Caco-2 (cell line): ENCODE data around the gene FOCAD. TPM values are rescaled to one million over a fixed set of nuclear protein-coding genes. Genes with fewer than 3 reads are reported as not detected.

Experiments
- BruUV-seq: library from RNA; stranded (reverse); fragments of 400-500 nt; replicated peaks from 2 replicates; lab custom pipeline; 2021; lab: Mats Ljungman, UMichigan
- CTCF ChIA-PET: fragments of 300-600 bp; sonication (Branson Sonifier 250); formaldehyde crosslinking; loops from one replicate; lab custom pipeline; 2022; ENCODE audit warnings: antibody characterized with exemption; lab: Charles Lee
- POLR2A ChIA-PET: fragments of 300-600 bp; sonication (Branson Sonifier 250); formaldehyde crosslinking; loops from one replicate; lab custom pipeline; 2022; ENCODE audit warnings: antibody characterized with exemption; lab: Charles Lee
- DNase-seq, 2 experiments: peaks; one replicate each; pipeline versions ENCODE4 v3.0.0 to v3.0.0-alpha.2; 2020 to 2022
- H3K27me3 ChIP-seq: replicated peaks from 2 replicates; pipeline ENCODE4 v1.6.0; 2011; ENCODE audit warnings: low read length; ENCODE audit not compliant: control insufficient read depth, insufficient read depth
- H3K36me3 ChIP-seq: 2 replicates; pipeline ENCODE4 v1.5.1; 2011; ENCODE audit warnings: low read length; ENCODE audit not compliant: control insufficient read depth, insufficient read depth
- H3K4me1 ChIP-seq: fragments of 250-450 bp; sonication (Bioruptor Pico); 2 replicates; pipeline ENCODE4 v1.5.1; 2020; ENCODE audit warnings: mild to moderate bottlenecking
- H3K4me3 ChIP-seq: 2 replicates; pipeline ENCODE4 v1.5.1; 2011; ENCODE audit warnings: low read depth, mild to moderate bottlenecking, control low read depth, low read length
- H3K9me3 ChIP-seq: fragments of 250-450 bp; sonication (Bioruptor Pico); 2 replicates; pipeline ENCODE4 v1.5.1; 2020; ENCODE audit warnings: mild to moderate bottlenecking, moderate library complexity
- H3K27ac Mint-ChIP-seq: one replicate; pipeline ENCODE4 v1.8.0; 2022; ENCODE audit warnings: mixed read lengths; ENCODE audit not compliant: unreplicated experiment
- H3K27me3 Mint-ChIP-seq: one replicate; pipeline ENCODE4 v1.8.0; 2022; ENCODE audit warnings: mixed read lengths; ENCODE audit not compliant: insufficient read depth, unreplicated experiment
- H3K36me3 Mint-ChIP-seq: one replicate; pipeline ENCODE4 v1.8.0; 2022; ENCODE audit warnings: mild to moderate bottlenecking, mixed read lengths; ENCODE audit not compliant: insufficient read depth, unreplicated experiment
- H3K4me1 Mint-ChIP-seq: one replicate; pipeline ENCODE4 v1.8.0; 2022; ENCODE audit warnings: low read depth, mixed read lengths; ENCODE audit not compliant: unreplicated experiment
- H3K4me3 Mint-ChIP-seq: one replicate; pipeline ENCODE4 v1.8.0; 2022; ENCODE audit warnings: mild to moderate bottlenecking, moderate library complexity, mixed read lengths; ENCODE audit not compliant: unreplicated experiment
- H3K9me3 Mint-ChIP-seq: one replicate; pipeline ENCODE4 v1.8.0; 2022; ENCODE audit warnings: mixed read lengths; ENCODE audit not compliant: unreplicated experiment
- CTCF ChIP-seq, 2 experiments: fragments of 200-600 bp in 1 of 2; IDR thresholded peaks; 1 replicate in 1 of 2; 2 replicates in 1 of 2; pipeline versions ENCODE4 v1.5.1 to v1.8.0; 2011 to 2022; ENCODE audit warnings: antibody characterized with exemption in 1 of 2, control low read depth in 1 of 2, inconsistent platforms in 1 of 2, low read depth in 1 of 2, low read length in 1 of 2, mild to moderate bottlenecking in 1 of 2, moderate library complexity in 1 of 2; ENCODE audit not compliant: insufficient read depth in 1 of 2, severe bottlenecking in 1 of 2, unreplicated experiment in 1 of 2
- intact Hi-C: fragments of 100-400 bp; cut with micrococcal nuclease; formaldehyde crosslinking; loops from one replicate; pipeline ENCODE4 v1.10.0; 2022; ENCODE audit not compliant: unreplicated experiment
- total RNA-seq: library from RNA; stranded (reverse); gene quantifications from 2 replicates; pipeline ENCODE4 v1.2.3, GENCODE V29; 2022

FOCAD gene
- total RNA-seq, 1 experiment from 2014 or later: 20.4 TPM

GRCh38 chr9:20662156-20662555 is 21.9 kb upstream of the FOCAD start:
- H3K9me3 ChIP-seq: no peaks in the 10 kb centered on the region
- Mint-ChIP-seq H3K9me3 (no peaks in the 10 kb centered on the region), H3K4me1 (no peaks in the 10 kb centered on the region), H3K36me3 (peaks cover 6% of the 10 kb centered on the region), H3K27ac (no peak overlapping the region), H3K4me3 (no peak overlapping the region), H3K27me3 (no peaks in the 10 kb centered on the region)
- peaks cover 8% of the 10 kb centered on the region; the same call in 1 of the 2 replicates for H3K4me1 ChIP-seq
- no peak overlapping the region for H3K4me3 ChIP-seq
- no peaks in the 10 kb centered on the region for H3K27me3 ChIP-seq
- no peaks in the 10 kb centered on the region for H3K36me3 ChIP-seq
- no peak for DNase-seq
- ChIA-PET POLR2A (no interaction called here), CTCF (no interaction called here)
- no TSS peak for BruUV-seq
- intact Hi-C loops: no loop called here
- no peak for TF ChIP-seq CTCF (IDR thresholded peaks at IDR 0.05; ENCODE audit: insufficient read depth in 1 of 2, low read depth in 1 of 2, low read length in 1 of 2, severe bottlenecking in 1 of 2, unreplicated experiment in 1 of 2)

DNA sequence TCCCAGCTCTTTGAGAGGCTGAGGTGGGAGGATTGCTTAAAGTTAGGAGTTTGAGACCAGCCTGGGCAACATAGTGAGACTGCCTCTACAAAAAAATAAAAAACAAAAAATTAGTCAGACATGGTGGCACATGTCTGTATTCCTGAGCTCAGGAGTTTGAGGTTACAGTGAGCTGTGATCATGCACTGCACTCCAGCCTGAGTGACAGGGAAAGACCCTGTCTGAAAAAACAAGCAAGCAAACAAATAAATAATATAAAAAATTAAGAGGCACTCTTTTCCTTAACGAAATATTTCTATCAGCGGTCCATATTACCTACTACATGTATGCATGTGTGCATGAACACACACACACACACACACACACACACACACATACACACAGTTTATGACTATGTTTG is 20.9 kb upstream of the FOCAD start:
- BruUV-seq: no TSS peak
- H3K4me1 ChIP-seq: peaks cover 8% of the 10 kb centered on the region; the same call in 1 of the 2 replicates
- POLR2A ChIA-PET: no interaction called here
- H3K4me3 ChIP-seq: no peak overlapping the region
- intact Hi-C loops: no loop called here
- no peaks in the 10 kb centered on the region for H3K27me3 ChIP-seq
- DNase-seq: no peak
- CTCF ChIA-PET: no interaction called here
- Mint-ChIP-seq H3K4me1 (no peaks in the 10 kb centered on the region), H3K27me3 (no peaks in the 10 kb centered on the region), H3K4me3 (no peak overlapping the region), H3K36me3 (peaks cover 6% of the 10 kb centered on the region), H3K9me3 (no peaks in the 10 kb centered on the region), H3K27ac (no peak overlapping the region)
- no peaks in the 10 kb centered on the region for H3K9me3 ChIP-seq
- no peak for TF ChIP-seq CTCF (IDR thresholded peaks at IDR 0.05; ENCODE audit: insufficient read depth in 1 of 2, low read depth in 1 of 2, low read length in 1 of 2, severe bottlenecking in 1 of 2, unreplicated experiment in 1 of 2)
- no peaks in the 10 kb centered on the region for H3K36me3 ChIP-seq

DNA sequence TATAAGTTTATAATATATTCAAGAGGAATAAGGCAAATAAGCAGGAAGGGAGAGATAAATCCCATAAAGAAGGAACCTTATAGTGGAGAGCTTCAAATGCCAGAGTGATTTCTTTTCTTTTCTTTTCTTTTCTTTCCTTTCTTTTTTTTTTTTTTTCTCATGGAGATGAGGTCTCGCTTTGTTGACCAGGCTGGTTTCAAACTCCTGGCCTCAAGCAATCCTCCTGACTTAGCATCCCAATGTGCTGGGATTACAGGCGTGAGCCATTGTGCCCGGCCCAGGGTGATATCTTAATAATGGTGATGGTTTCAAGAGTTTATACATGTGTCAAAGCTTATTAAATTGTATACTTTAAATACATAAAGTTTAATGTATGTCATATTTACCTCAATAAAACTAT is 19.6 kb upstream of the FOCAD start:
- Mint-ChIP-seq H3K36me3 (no peaks in the 10 kb centered on the region), H3K9me3 (no peaks in the 10 kb centered on the region), H3K27ac (no peak overlapping the region), H3K4me1 (no peaks in the 10 kb centered on the region), H3K27me3 (no peaks in the 10 kb centered on the region), H3K4me3 (no peak overlapping the region)
- Histone ChIP-seq H3K36me3 (no peaks in the 10 kb centered on the region), H3K4me1 (peaks cover 8% of the 10 kb centered on the region; the same call in 1 of the 2 replicates), H3K27me3 (no peaks in the 10 kb centered on the region), H3K9me3 (no peaks in the 10 kb centered on the region), H3K4me3 (no peak overlapping the region)
- DNase-seq: no peak
- BruUV-seq: no TSS peak
- intact Hi-C loops: no loop called here
- no peak for TF ChIP-seq CTCF (IDR thresholded peaks at IDR 0.05; ENCODE audit: insufficient read depth in 1 of 2, low read depth in 1 of 2, low read length in 1 of 2, severe bottlenecking in 1 of 2, unreplicated experiment in 1 of 2)
- POLR2A ChIA-PET: no interaction called here
- CTCF ChIA-PET: no interaction called here
